AG20443 (cell line): ENCODE data around the gene RASAL2.
"Not testable (repeated sequence)": the region's sequence is repeated elsewhere in the genome, so short reads cannot be mapped to it uniquely, and the experiment has no call there.

Source experiments
- DNase-seq: peaks from one replicate; pipeline ENCODE4 v3.0.0; 2012; ENCODE audit warnings: low spot score, mixed read lengths

The RASAL2 gene

GRCh38 chr1:178071811-178072210 is 22.1 kb upstream of the RASAL2 start:
- DNase-seq, result no peak

- DNase-seq, result no peak
Measured at GRCh38 chr1:178072326-178072725, 21.6 kb upstream of the RASAL2 start.

GRCh38 chr1:178075333-178075732 is 18.6 kb upstream of the RASAL2 start:
- no peak for DNase-seq

- no peak for DNase-seq
Measured at GRCh38 chr1:178076607-178077006, 17.3 kb upstream of the RASAL2 start.

GRCh38 chr1:178077917-178078316 is 16.0 kb upstream of the RASAL2 start:
- no peak for DNase-seq

GRCh38 chr1:178086294-178086693 is 7.6 kb upstream of the RASAL2 start:
- peak; percentile 28 for DNase-seq

- peak; percentile 78 for DNase-seq
Measured at GRCh38 chr1:178086766-178087165, 7.1 kb upstream of the RASAL2 start.

GRCh38 chr1:178088651-178089050 is 5.3 kb upstream of the RASAL2 start:
- no peak for DNase-seq

- not testable (repeated sequence) for DNase-seq
Measured at GRCh38 chr1:178091454-178091853, 2.5 kb upstream of the RASAL2 start.

GRCh38 chr1:178091986-178092745 is 1.7 kb upstream of the RASAL2 start:
- DNase-seq, result peak; percentile 23

GRCh38 chr1:178092878-178093493 is 918 bp upstream of the RASAL2 start:
- peak; percentile 45 for DNase-seq

- DNase-seq, result peak; percentile 97
Measured at GRCh38 chr1:178093494-178093950, 382 bp upstream of the RASAL2 start.

- peak; percentile 21 for DNase-seq
Measured at GRCh38 chr1:178094739-178095645, 1.1 kb downstream of the RASAL2 start.

GRCh38 chr1:178096421-178096820 is 2.5 kb downstream of the RASAL2 start:
- no peak for DNase-seq

GRCh38 chr1:178098262-178098661 is 4.4 kb downstream of the RASAL2 start:
- DNase-seq, result no peak

GRCh38 chr1:178101266-178101630 is 7.3 kb downstream of the RASAL2 start:
- DNase-seq, result no peak

- peak; percentile 19 for DNase-seq
Measured at GRCh38 chr1:178101654-178102053, 7.8 kb downstream of the RASAL2 start.

- DNase-seq, result no peak
Measured at GRCh38 chr1:178102218-178102617, 8.3 kb downstream of the RASAL2 start.

GRCh38 chr1:178107823-178108222 is 13.9 kb downstream of the RASAL2 start:
- no peak for DNase-seq

GRCh38 chr1:178109348-178110143 is 15.6 kb downstream of the RASAL2 start:
- DNase-seq, result no peak

GRCh38 chr1:178115260-178115659 is 21.4 kb downstream of the RASAL2 start:
- DNase-seq, result no peak

- no peak for DNase-seq
Measured at GRCh38 chr1:178118524-178118923, 24.6 kb downstream of the RASAL2 start.
